Activated CD8-positive, alpha-beta T cell treated with anti-CD3 and anti-CD28 coated beads, Interleukin-2, amount 10 ng/mL, durations not matched to agents 7 days and 5 days (primary cell): ENCODE measurements around the gene CD82. TPM values are rescaled to one million over a fixed set of nuclear protein-coding genes. Genes with fewer than 3 reads are reported as not detected.
A peak's percentile ranks its signal among the peaks of the same experiment; 100 is the strongest.

Experiments used
- ATAC-seq: fragments of 150-1000 bp; cut with Tn5 transposase; one replicate; pipeline ENCODE4 v1.10.0; 2021; ENCODE audit warnings: moderate library complexity
- CTCF ChIA-PET: fragments of 350-600 bp; sonication (Branson Sonifier 250); formaldehyde crosslinking; loops from one replicate; lab custom pipeline; 2021; ENCODE audit warnings: antibody characterized with exemption; lab: Charles Lee
- POLR2A ChIA-PET: fragments of 350-600 bp; sonication (Branson Sonifier 250); formaldehyde crosslinking; loops from one replicate; lab custom pipeline; 2021; ENCODE audit warnings: antibody characterized with exemption; lab: Charles Lee
- DNase-seq: peaks from one replicate; pipeline ENCODE4 v3.0.0-alpha.2; 2020
- H3K27ac Mint-ChIP-seq: one replicate; pipeline ENCODE4 v1.8.0; 2021; ENCODE audit warnings: mild to moderate bottlenecking, mixed read lengths
- H3K27me3 Mint-ChIP-seq: one replicate; pipeline ENCODE4 v1.8.0; 2021; ENCODE audit warnings: low read depth, mixed read lengths
- H3K36me3 Mint-ChIP-seq: one replicate; pipeline ENCODE4 v1.8.0; 2021; ENCODE audit warnings: low read depth, mixed read lengths
- H3K4me1 Mint-ChIP-seq: one replicate; pipeline ENCODE4 v1.8.0; 2021; ENCODE audit warnings: low read depth, mixed read lengths
- H3K4me3 Mint-ChIP-seq: one replicate; pipeline ENCODE4 v1.8.0; 2021; ENCODE audit warnings: mild to moderate bottlenecking, mixed read lengths
- H3K9me3 Mint-ChIP-seq: one replicate; pipeline ENCODE4 v1.8.0; 2022; ENCODE audit warnings: mixed read lengths; ENCODE audit not compliant: insufficient read depth
- total RNA-seq, 2 experiments: library from RNA; stranded (reverse); gene quantifications; one replicate each; pipeline ENCODE4 v1.2.3, GENCODE V29; 2021

CD82 gene, protein sequence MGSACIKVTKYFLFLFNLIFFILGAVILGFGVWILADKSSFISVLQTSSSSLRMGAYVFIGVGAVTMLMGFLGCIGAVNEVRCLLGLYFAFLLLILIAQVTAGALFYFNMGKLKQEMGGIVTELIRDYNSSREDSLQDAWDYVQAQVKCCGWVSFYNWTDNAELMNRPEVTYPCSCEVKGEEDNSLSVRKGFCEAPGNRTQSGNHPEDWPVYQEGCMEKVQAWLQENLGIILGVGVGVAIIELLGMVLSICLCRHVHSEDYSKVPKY
- total RNA-seq: 10 to 100 TPM; 68.2 to 72.9 TPM

- ATAC-seq (peak; percentile 88), DNase-seq (peak; percentile 99)
- H3K4me3 Mint-ChIP-seq: peak within 1 kb of the TSS; percentile 87
- H3K27ac Mint-ChIP-seq: peak within 1 kb of the TSS; percentile 84
- H3K4me1 Mint-ChIP-seq: peaks cover 72% of the 10 kb centered on the region
- H3K9me3 Mint-ChIP-seq: no peaks in the 10 kb centered on the region
- no peaks in the 10 kb centered on the region for H3K27me3 Mint-ChIP-seq
- CTCF ChIA-PET: interaction anchor here (0.5 to 3.7 kb wide), 10 partner anchors 9 to 56 kb away, joined by 3 to 25 read pairs (median 4); no protein-coding TSS in a partner anchor
- POLR2A ChIA-PET: interaction anchor here (0.7 to 3.1 kb wide), 7 partner anchors 8 to 47 kb away, joined by 3 to 15 read pairs (median 4); no protein-coding TSS in a partner anchor
- peaks cover 19% of the 10 kb centered on the region for H3K36me3 Mint-ChIP-seq
These were observed at the start of gene CD82 for GRCh38 chr11:44565211-44565952. TSS of gene CD82 (plus strand) at chr11:44565663. CDS start at chr11:44594663, 29,000 bp downstream.

GRCh38 chr11:44516688-44517507, 48.6 kb upstream of the CD82 start:
- no peak for ATAC-seq
- CTCF ChIA-PET: interaction anchor here (1.0 kb wide), 1 partner anchor 101 kb away, joined by 4 read pairs; no protein-coding TSS in a partner anchor

GRCh38 chr11:44517541-44517940, 47.9 kb upstream of the CD82 start:
- H3K9me3 Mint-ChIP-seq: no peaks in the 10 kb centered on the region
- no peaks in the 10 kb centered on the region for H3K36me3 Mint-ChIP-seq
- H3K27me3 Mint-ChIP-seq: peaks cover 21% of the 10 kb centered on the region
- no peaks in the 10 kb centered on the region for H3K4me1 Mint-ChIP-seq
- ATAC-seq: no peak
- DNase-seq: no peak
- ChIA-PET CTCF (no interaction called here), POLR2A (no interaction called here)
- no peak overlapping the region for H3K4me3 Mint-ChIP-seq
- no peak overlapping the region for H3K27ac Mint-ChIP-seq

More at GRCh38 chr11:44516688-44517507, 48.6 kb upstream of the CD82 start:
- POLR2A ChIA-PET: no interaction called here
- H3K27me3 Mint-ChIP-seq: peaks cover 18% of the 10 kb centered on the region
- H3K4me3 Mint-ChIP-seq: no peak overlapping the region
- DNase-seq: no peak
- no peak overlapping the region for H3K27ac Mint-ChIP-seq
- no peaks in the 10 kb centered on the region for H3K9me3 Mint-ChIP-seq
- H3K4me1 Mint-ChIP-seq: no peaks in the 10 kb centered on the region
- no peaks in the 10 kb centered on the region for H3K36me3 Mint-ChIP-seq

- Mint-ChIP-seq H3K4me3 (no peak overlapping the region), H3K27ac (no peak overlapping the region), H3K27me3 (peaks cover 25% of the 10 kb centered on the region), H3K4me1 (peaks cover 3% of the 10 kb centered on the region), H3K9me3 (no peaks in the 10 kb centered on the region), H3K36me3 (no peaks in the 10 kb centered on the region)
- no peak for DNase-seq
- ChIA-PET POLR2A (no interaction called here), CTCF (no interaction called here)
- ATAC-seq: no peak
These were observed 46.4 kb upstream of the CD82 start for GRCh38 chr11:44518968-44519550.

- Mint-ChIP-seq H3K36me3 (no peaks in the 10 kb centered on the region), H3K4me3 (no peak overlapping the region), H3K27ac (no peak overlapping the region), H3K9me3 (no peaks in the 10 kb centered on the region), H3K4me1 (peaks cover 3% of the 10 kb centered on the region), H3K27me3 (peaks cover 25% of the 10 kb centered on the region)
- CTCF ChIA-PET: no interaction called here
- ATAC-seq: no peak
- POLR2A ChIA-PET: no interaction called here
- DNase-seq: no peak
These were observed 45.3 kb upstream of the CD82 start for GRCh38 chr11:44519989-44520737.

GRCh38 chr11:44521148-44521547, 44.3 kb upstream of the CD82 start:
- Mint-ChIP-seq H3K27ac (no peak overlapping the region), H3K27me3 (peaks cover 25% of the 10 kb centered on the region), H3K4me1 (peaks cover 3% of the 10 kb centered on the region), H3K36me3 (no peaks in the 10 kb centered on the region), H3K9me3 (no peaks in the 10 kb centered on the region), H3K4me3 (no peak overlapping the region)
- ChIA-PET POLR2A (no interaction called here), CTCF (no interaction called here)
- DNase-seq (no peak), ATAC-seq (no peak)

GRCh38 chr11:44522294-44522693, 43.2 kb upstream of the CD82 start:
- Mint-ChIP-seq H3K36me3 (no peaks in the 10 kb centered on the region), H3K27me3 (peaks cover 25% of the 10 kb centered on the region), H3K9me3 (no peaks in the 10 kb centered on the region), H3K4me3 (no peak overlapping the region), H3K4me1 (peaks cover 5% of the 10 kb centered on the region), H3K27ac (no peak overlapping the region)
- ChIA-PET POLR2A (no interaction called here), CTCF (interaction anchor here (1.7 to 3.2 kb wide), 3 partner anchors 10 to 18 kb away, joined by 9 to 16 read pairs (median 9); no protein-coding TSS in a partner anchor)
- no peak for DNase-seq
- no peak for ATAC-seq

GRCh38 chr11:44524346-44524745, 41.1 kb upstream of the CD82 start:
- H3K9me3 Mint-ChIP-seq: no peaks in the 10 kb centered on the region
- POLR2A ChIA-PET: no interaction called here
- CTCF ChIA-PET: interaction anchor here (1.3 to 3.2 kb wide), 6 partner anchors 10 to 403 kb away, joined by 4 to 16 read pairs (median 8); no protein-coding TSS in a partner anchor
- H3K4me3 Mint-ChIP-seq: no peak overlapping the region
- H3K27me3 Mint-ChIP-seq: peaks cover 13% of the 10 kb centered on the region
- no peak overlapping the region for H3K27ac Mint-ChIP-seq
- ATAC-seq (no peak), DNase-seq (no peak)
- H3K36me3 Mint-ChIP-seq: no peaks in the 10 kb centered on the region
- peaks cover 9% of the 10 kb centered on the region for H3K4me1 Mint-ChIP-seq

DNA sequence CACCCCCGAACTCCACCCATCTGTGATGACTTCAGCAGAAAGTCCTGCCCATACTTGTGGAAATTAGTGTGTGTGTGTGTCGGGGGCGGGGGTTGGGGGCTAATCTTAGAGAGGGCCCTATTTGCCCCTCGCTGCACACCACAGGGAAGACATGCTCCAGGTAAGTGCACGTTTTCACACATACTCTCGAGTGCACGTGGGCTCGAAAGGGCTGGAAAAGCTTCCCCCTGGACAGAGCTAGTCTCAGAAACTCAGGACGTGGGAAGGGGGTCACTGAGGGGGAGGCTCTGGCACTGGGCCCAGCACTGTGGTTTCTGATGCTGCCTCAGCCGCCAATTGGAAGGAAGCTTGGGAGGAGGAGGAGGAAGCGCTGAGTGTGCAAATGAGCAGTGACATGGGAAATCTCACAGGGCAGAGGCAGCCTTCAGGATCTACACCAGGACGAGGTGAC, 40.7 kb upstream of the CD82 start:
- H3K27ac Mint-ChIP-seq: no peak overlapping the region
- no peaks in the 10 kb centered on the region for H3K36me3 Mint-ChIP-seq
- no peak overlapping the region for H3K4me3 Mint-ChIP-seq

DNA sequence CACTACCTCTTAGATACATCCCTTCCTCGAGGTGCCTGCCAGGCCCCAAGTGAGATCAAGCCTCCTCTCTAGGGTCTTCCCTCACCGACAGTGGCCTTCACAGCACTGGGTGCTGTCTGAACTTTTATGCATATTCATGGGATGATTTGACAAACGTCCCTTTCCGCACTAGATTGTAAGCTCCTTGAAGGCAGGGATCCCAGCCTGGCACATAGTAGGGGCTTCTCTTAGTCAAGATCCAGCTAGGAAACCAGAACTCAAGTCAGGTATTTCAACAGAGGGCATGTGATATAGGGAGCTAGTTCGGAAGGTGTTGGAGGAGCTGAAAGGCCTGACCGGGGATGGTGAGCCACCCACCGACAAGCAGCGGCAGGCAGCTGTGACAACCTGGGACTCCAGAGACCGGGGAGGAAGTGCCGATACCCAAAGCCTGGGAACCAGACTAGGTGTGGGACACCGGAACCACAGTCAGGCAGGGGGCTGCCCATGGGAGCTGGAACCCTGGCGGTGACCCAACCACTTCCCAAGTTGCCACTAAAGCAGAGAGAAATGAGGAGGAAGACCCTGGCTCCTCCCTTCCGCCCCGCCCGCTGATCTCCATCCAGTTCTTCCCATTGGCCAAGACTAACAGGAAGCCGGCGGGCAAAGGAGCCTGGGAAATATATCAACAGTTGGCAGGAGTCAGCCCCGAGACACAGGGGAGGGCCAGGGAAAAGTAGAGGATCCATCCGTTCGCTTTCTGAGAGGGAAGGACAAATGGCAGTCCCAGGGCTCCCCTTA, 39.8 kb upstream of the CD82 start:
- no peak for ATAC-seq
- Mint-ChIP-seq H3K4me1 (peaks cover 19% of the 10 kb centered on the region), H3K27me3 (peaks cover 10% of the 10 kb centered on the region), H3K4me3 (no peak overlapping the region), H3K27ac (no peak overlapping the region), H3K9me3 (no peaks in the 10 kb centered on the region), H3K36me3 (no peaks in the 10 kb centered on the region)
- CTCF ChIA-PET: interaction anchor here (0.8 kb wide), 1 partner anchor 30 kb away, joined by 4 read pairs; no protein-coding TSS in a partner anchor
- POLR2A ChIA-PET: no interaction called here
- DNase-seq: no peak

More for the DNA sequence above, 40.7 kb upstream of the CD82 start:
- ChIA-PET POLR2A (no interaction called here), CTCF (interaction anchor here (0.8 to 3.2 kb wide), 3 partner anchors 13 to 31 kb away, joined by 4 to 9 read pairs (median 4); no protein-coding TSS in a partner anchor)
- Mint-ChIP-seq H3K9me3 (no peaks in the 10 kb centered on the region), H3K4me1 (peaks cover 10% of the 10 kb centered on the region), H3K27me3 (peaks cover 12% of the 10 kb centered on the region)
- ATAC-seq (no peak), DNase-seq (no peak)
